ENCODE measurements around the gene ZNF362. TPM values are rescaled to one million over a fixed set of nuclear protein-coding genes. Genes with fewer than 3 reads are reported as not detected.

Gene ZNF362
- total and polyA plus RNA-seq, 2 donors (not counting 1 experiment from before 2014, with no cell fraction given) = 3.8 to 5.7 TPM

DNA sequence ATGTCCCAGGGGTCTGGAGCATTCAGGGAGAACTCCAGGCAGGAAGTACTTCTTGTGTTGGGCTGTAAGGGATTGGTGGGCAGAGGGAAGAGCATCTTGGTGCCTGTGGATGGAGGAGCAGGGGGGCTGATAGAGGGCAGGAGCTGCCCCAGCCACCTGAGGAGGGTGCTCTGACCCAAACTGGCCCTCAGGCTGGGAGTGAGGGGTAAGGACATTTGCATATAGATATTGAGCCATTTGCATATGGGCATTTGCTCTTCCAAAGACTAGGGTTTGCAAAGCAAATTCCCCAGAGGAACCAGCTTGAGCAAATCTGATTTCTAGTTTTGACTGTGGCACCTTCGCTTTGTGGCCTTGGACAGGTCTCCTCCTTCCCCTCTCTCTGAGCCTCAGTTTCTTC, 18.2 kb downstream of the ZNF362 start:
- H3K4me3 ChIP-seq (replicated peaks in 1 of 4; ENCODE audit: control extremely low read depth in 1 of 4, insufficient read depth in 1 of 4, low read depth in 3 of 4, low read length in 4 of 4) = no peak overlapping the region
- no peaks in the 10 kb centered on the region for H3K9me3 ChIP-seq (ENCODE audit: control insufficient read depth, insufficient read depth, low read depth, low read length)
- no peaks in the 10 kb centered on the region for H4K20me1 ChIP-seq (ENCODE audit: control insufficient read depth, extremely low read depth, insufficient read depth, low read length)
- H3K27ac ChIP-seq (ENCODE audit: insufficient read depth, low read length) = no peak overlapping the region
- H3K36me3 ChIP-seq (ENCODE audit: control insufficient read depth, insufficient read depth, low read length) = peaks cover 2% of the 10 kb centered on the region
- H3K4me2 ChIP-seq (ENCODE audit: extremely low read depth, insufficient read depth, low read length) = no peak overlapping the region
- no peak for TF ChIP-seq EZH2 (IDR thresholded peaks at IDR 0.05; ENCODE audit: low read length, missing control alignments)
- TF ChIP-seq, protein P1, sequence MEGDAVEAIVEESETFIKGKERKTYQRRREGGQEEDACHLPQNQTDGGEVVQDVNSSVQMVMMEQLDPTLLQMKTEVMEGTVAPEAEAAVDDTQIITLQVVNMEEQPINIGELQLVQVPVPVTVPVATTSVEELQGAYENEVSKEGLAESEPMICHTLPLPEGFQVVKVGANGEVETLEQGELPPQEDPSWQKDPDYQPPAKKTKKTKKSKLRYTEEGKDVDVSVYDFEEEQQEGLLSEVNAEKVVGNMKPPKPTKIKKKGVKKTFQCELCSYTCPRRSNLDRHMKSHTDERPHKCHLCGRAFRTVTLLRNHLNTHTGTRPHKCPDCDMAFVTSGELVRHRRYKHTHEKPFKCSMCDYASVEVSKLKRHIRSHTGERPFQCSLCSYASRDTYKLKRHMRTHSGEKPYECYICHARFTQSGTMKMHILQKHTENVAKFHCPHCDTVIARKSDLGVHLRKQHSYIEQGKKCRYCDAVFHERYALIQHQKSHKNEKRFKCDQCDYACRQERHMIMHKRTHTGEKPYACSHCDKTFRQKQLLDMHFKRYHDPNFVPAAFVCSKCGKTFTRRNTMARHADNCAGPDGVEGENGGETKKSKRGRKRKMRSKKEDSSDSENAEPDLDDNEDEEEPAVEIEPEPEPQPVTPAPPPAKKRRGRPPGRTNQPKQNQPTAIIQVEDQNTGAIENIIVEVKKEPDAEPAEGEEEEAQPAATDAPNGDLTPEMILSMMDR (conservative IDR thresholded peaks at IDR 0.05 in 1 of 2, IDR thresholded peaks at IDR 0.05 in 1 of 2; ENCODE audit: low read depth in 1 of 2, low read length in 2 of 2) = no peak
- DNase-seq (ENCODE audit: low read depth in 2 of 2) = no peak
- no peak overlapping the region for H3K9ac ChIP-seq (ENCODE audit: insufficient read depth, low read length)
- H2AFZ ChIP-seq (ENCODE audit: low read length) = no peak overlapping the region
- H3K4me1 ChIP-seq (ENCODE audit: control insufficient read depth, extremely low read depth, insufficient read depth, low read length) = no peaks in the 10 kb centered on the region
- H3K27me3 ChIP-seq (ENCODE audit: control insufficient read depth, insufficient read depth, low read length) = no peaks in the 10 kb centered on the region
- H3K79me2 ChIP-seq (ENCODE audit: control insufficient read depth, insufficient read depth, low read length) = no peaks in the 10 kb centered on the region

- H3K9ac ChIP-seq (ENCODE audit: insufficient read depth, low read length) = no peak overlapping the region
- peaks cover 2% of the 10 kb centered on the region for H3K36me3 ChIP-seq (ENCODE audit: control insufficient read depth, insufficient read depth, low read length)
- H2AFZ ChIP-seq (ENCODE audit: low read length) = no peak overlapping the region
- TF ChIP-seq, protein P1 (conservative IDR thresholded peaks at IDR 0.05 in 1 of 2, IDR thresholded peaks at IDR 0.05 in 1 of 2; ENCODE audit: low read depth in 1 of 2, low read length in 2 of 2) = no peak
- no peak for TF ChIP-seq EZH2 (IDR thresholded peaks at IDR 0.05; ENCODE audit: low read length, missing control alignments)
- no peak overlapping the region for H3K27ac ChIP-seq (ENCODE audit: insufficient read depth, low read length)
- DNase-seq (ENCODE audit: low read depth in 2 of 2) = no peak
- H3K4me3 ChIP-seq (replicated peaks in 1 of 4; ENCODE audit: control extremely low read depth in 1 of 4, insufficient read depth in 1 of 4, low read depth in 3 of 4, low read length in 4 of 4) = no peak overlapping the region
- no peak overlapping the region for H3K4me2 ChIP-seq (ENCODE audit: extremely low read depth, insufficient read depth, low read length)
- no peaks in the 10 kb centered on the region for H3K9me3 ChIP-seq (ENCODE audit: control insufficient read depth, insufficient read depth, low read depth, low read length)
- no peaks in the 10 kb centered on the region for H3K4me1 ChIP-seq (ENCODE audit: control insufficient read depth, extremely low read depth, insufficient read depth, low read length)
- H3K79me2 ChIP-seq (ENCODE audit: control insufficient read depth, insufficient read depth, low read length) = no peaks in the 10 kb centered on the region
- no peaks in the 10 kb centered on the region for H3K27me3 ChIP-seq (ENCODE audit: control insufficient read depth, insufficient read depth, low read length)
- no peaks in the 10 kb centered on the region for H4K20me1 ChIP-seq (ENCODE audit: control insufficient read depth, extremely low read depth, insufficient read depth, low read length)
Observed at GRCh38 chr1:33275195-33275594, 18.9 kb downstream of the ZNF362 start.

- H3K4me2 ChIP-seq (ENCODE audit: extremely low read depth, insufficient read depth, low read length) = no peak overlapping the region
- H3K4me1 ChIP-seq (ENCODE audit: control insufficient read depth, extremely low read depth, insufficient read depth, low read length) = no peaks in the 10 kb centered on the region
- no peaks in the 10 kb centered on the region for H3K9me3 ChIP-seq (ENCODE audit: control insufficient read depth, insufficient read depth, low read depth, low read length)
- H2AFZ ChIP-seq (ENCODE audit: low read length) = no peak overlapping the region
- DNase-seq (ENCODE audit: low read depth in 2 of 2) = no peak
- no peaks in the 10 kb centered on the region for H4K20me1 ChIP-seq (ENCODE audit: control insufficient read depth, extremely low read depth, insufficient read depth, low read length)
- no peak overlapping the region for H3K4me3 ChIP-seq (replicated peaks in 1 of 4; ENCODE audit: control extremely low read depth in 1 of 4, insufficient read depth in 1 of 4, low read depth in 3 of 4, low read length in 4 of 4)
- no peak for TF ChIP-seq EZH2 (IDR thresholded peaks at IDR 0.05; ENCODE audit: low read length, missing control alignments)
- TF ChIP-seq, protein P1 (conservative IDR thresholded peaks at IDR 0.05 in 1 of 2, IDR thresholded peaks at IDR 0.05 in 1 of 2; ENCODE audit: low read depth in 1 of 2, low read length in 2 of 2) = no peak
- H3K27ac ChIP-seq (ENCODE audit: insufficient read depth, low read length) = no peak overlapping the region
- H3K9ac ChIP-seq (ENCODE audit: insufficient read depth, low read length) = no peak overlapping the region
- H3K36me3 ChIP-seq (ENCODE audit: control insufficient read depth, insufficient read depth, low read length) = peaks cover 2% of the 10 kb centered on the region
- H3K79me2 ChIP-seq (ENCODE audit: control insufficient read depth, insufficient read depth, low read length) = no peaks in the 10 kb centered on the region
- H3K27me3 ChIP-seq (ENCODE audit: control insufficient read depth, insufficient read depth, low read length) = no peaks in the 10 kb centered on the region
Observed at GRCh38 chr1:33275706-33276572, 19.6 kb downstream of the ZNF362 start.
